Cardiac muscle cell (in vitro differentiated cells and primary cell): Measurements from ENCODE around the gene ZNF280C. TPM values are rescaled to one million over a fixed set of nuclear protein-coding genes. Genes with fewer than 3 reads are reported as not detected.

ENCODE experiments used
- DNase-seq, 2 donors: peaks; one replicate each; pipeline versions ENCODE4 v3.0.0 to v3.0.0-alpha.2; 2010 to 2017; ENCODE audit warnings: low read depth in 1 of 2, low spot score in 1 of 2
- H3K27ac ChIP-seq: fragments of 200-600 bp; sonication (generic); 2 replicates; pipeline ENCODE4 v1.5.1; 2016
- H3K27me3 ChIP-seq: fragments of 200-600 bp; sonication (generic); 2 replicates; pipeline ENCODE4 v1.6.0; 2016; ENCODE audit warnings: control low read depth
- H3K36me3 ChIP-seq: fragments of 200-600 bp; sonication (generic); 2 replicates; pipeline ENCODE4 v1.5.1; 2016; ENCODE audit warnings: control low read depth
- H3K4me1 ChIP-seq: fragments of 200-600 bp; sonication (generic); 2 replicates; pipeline ENCODE4 v1.8.1; 2017; ENCODE audit warnings: low read depth, mild to moderate bottlenecking, mixed run types
- H3K4me3 ChIP-seq: fragments of 200-600 bp; sonication (generic); 2 replicates; pipeline ENCODE4 v1.5.1; 2016; ENCODE audit warnings: mild to moderate bottlenecking
- H3K9me3 ChIP-seq: fragments of 200-600 bp; sonication (generic); 2 replicates; pipeline ENCODE4 v1.5.1; 2017; ENCODE audit warnings: low read depth, mild to moderate bottlenecking, control low read depth
- CTCF ChIP-seq: IDR thresholded peaks from 2 replicates; pipeline ENCODE4 v1.5.1; 2012; ENCODE audit warnings: low read depth, mild to moderate bottlenecking, low read length
- polyA plus RNA-seq: library from polyadenylated mRNA; unstranded; fragments of >200 nt; fragmentation: Nextera tagmentation; extraction: Ambion mirVana; gene quantifications from 2 replicates; pipeline ENCODE4 v1.2.1, GENCODE V29; 2016
- total RNA-seq: library from RNA; depleted of rRNA; stranded (reverse); fragments of >200 nt; gene quantifications from 2 replicates; pipeline ENCODE4 v1.2.3, GENCODE V29; 2016

Gene ZNF280C
- total and polyA plus RNA-seq, 2 experiments from 2014 or later: 3.1 to 6.8 TPM

- Histone ChIP-seq H3K36me3 (no peaks in the 10 kb centered on the region), H3K9me3 (no peaks in the 10 kb centered on the region), H3K27me3 (no peaks in the 10 kb centered on the region), H3K4me1 (no peaks in the 10 kb centered on the region), H3K4me3 (peak within 1 kb of the TSS; percentile 52), H3K27ac (peak within 1 kb of the TSS; percentile 91)
- peak; percentile 91 to 97 for DNase-seq
- no peak for TF ChIP-seq CTCF
Measured at GRCh38 chrX:130165703-130166502, 102.8 kb downstream of the ZNF280C start, which contains the start of gene AIFM1. TSS of gene AIFM1 (minus strand) at chrX:130165841. CDS start at chrX:130165656, 185 bp downstream.

GRCh38 chrX:130165181-130165702 is 103.5 kb downstream of the ZNF280C start:
- Histone ChIP-seq H3K4me3 (peak overlapping the region; percentile 52), H3K27ac (peak overlapping the region; percentile 91), H3K4me1 (no peaks in the 10 kb centered on the region), H3K9me3 (no peaks in the 10 kb centered on the region), H3K36me3 (no peaks in the 10 kb centered on the region), H3K27me3 (no peaks in the 10 kb centered on the region)
- no peak for TF ChIP-seq CTCF
- peak in 1 of 2 donors; percentile 61 for DNase-seq

GRCh38 chrX:130163398-130163797 is 105.3 kb downstream of the ZNF280C start:
- Histone ChIP-seq H3K36me3 (no peaks in the 10 kb centered on the region), H3K27me3 (no peaks in the 10 kb centered on the region), H3K4me3 (no peak overlapping the region), H3K4me1 (no peaks in the 10 kb centered on the region), H3K27ac (no peak overlapping the region), H3K9me3 (no peaks in the 10 kb centered on the region)
- TF ChIP-seq CTCF: no peak
- DNase-seq: no peak

GRCh38 chrX:130162094-130162735 is 106.5 kb downstream of the ZNF280C start:
- no peaks in the 10 kb centered on the region for H3K4me1 ChIP-seq
- no peaks in the 10 kb centered on the region for H3K27me3 ChIP-seq
- no peaks in the 10 kb centered on the region for H3K9me3 ChIP-seq
- no peaks in the 10 kb centered on the region for H3K36me3 ChIP-seq
- H3K27ac ChIP-seq: no peak overlapping the region
- no peak for TF ChIP-seq CTCF
- no peak for DNase-seq
- H3K4me3 ChIP-seq: no peak overlapping the region

- no peak for TF ChIP-seq CTCF
- no peak for DNase-seq
- H3K4me1 ChIP-seq: no peaks in the 10 kb centered on the region
- no peak overlapping the region for H3K4me3 ChIP-seq
- no peaks in the 10 kb centered on the region for H3K9me3 ChIP-seq
- peaks cover 6% of the 10 kb centered on the region for H3K36me3 ChIP-seq
- no peaks in the 10 kb centered on the region for H3K27me3 ChIP-seq
- H3K27ac ChIP-seq: no peak overlapping the region
Measured at GRCh38 chrX:130159776-130160175, 108.9 kb downstream of the ZNF280C start.
